Hematopoietic multipotent progenitor cell treated with erythropoietin and hydrocortisone succinate and interleukin-3 and kit ligand, for 17 days (in vitro differentiated cells): ENCODE results near the gene SLX4IP.

ENCODE experiments used
- DNase-seq: peaks from one replicate; pipeline ENCODE4 v3.0.0-alpha.2; 2015; ENCODE audit warnings: low spot score

The SLX4IP gene

GRCh38 chr20:10648651-10649050 is 213.5 kb downstream of the SLX4IP start:
- no peak for DNase-seq

GRCh38 chr20:10649080-10649796 is 214.1 kb downstream of the SLX4IP start:
- DNase-seq = no peak

DNA sequence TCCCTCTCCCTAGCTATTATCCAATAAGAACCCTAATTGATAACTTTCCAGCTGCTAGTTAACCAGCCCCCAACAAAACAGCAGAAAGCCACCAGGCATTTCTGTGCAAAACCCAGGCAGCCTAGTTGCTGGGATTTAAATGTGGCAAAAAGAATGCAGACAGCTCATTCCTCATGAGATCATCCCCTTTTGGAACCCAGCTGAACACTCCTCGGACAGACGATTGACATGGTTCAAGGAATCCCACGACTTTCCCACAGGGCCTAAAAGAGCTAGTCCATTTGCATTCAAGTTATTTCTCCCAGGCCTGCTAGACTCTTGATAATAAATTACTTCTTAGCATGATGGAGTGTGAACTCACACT is 214.7 kb downstream of the SLX4IP start:
- no peak for DNase-seq

- DNase-seq = no peak
Observed at GRCh38 chr20:10651227-10651990, 216.3 kb downstream of the SLX4IP start.

DNA sequence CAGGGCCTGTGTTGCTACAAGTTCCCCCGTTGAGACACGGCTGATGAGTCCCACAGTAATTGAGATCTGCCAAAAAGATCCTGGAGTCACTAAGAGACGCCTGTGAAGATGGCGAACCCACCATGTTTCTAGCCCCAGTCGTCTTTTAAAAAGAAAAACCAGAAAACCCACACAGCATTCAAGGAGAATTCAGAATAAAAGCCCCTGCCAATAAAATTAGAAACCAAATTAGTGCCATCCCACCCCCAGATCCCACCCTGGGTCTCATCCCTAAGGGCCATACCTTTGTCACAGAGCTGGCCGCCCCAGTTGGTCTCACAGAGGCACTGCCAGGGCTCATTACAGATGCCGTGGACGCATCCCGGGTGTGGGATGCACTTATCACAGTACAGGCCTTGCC is 217.1 kb downstream of the SLX4IP start:
- DNase-seq = no peak

DNA sequence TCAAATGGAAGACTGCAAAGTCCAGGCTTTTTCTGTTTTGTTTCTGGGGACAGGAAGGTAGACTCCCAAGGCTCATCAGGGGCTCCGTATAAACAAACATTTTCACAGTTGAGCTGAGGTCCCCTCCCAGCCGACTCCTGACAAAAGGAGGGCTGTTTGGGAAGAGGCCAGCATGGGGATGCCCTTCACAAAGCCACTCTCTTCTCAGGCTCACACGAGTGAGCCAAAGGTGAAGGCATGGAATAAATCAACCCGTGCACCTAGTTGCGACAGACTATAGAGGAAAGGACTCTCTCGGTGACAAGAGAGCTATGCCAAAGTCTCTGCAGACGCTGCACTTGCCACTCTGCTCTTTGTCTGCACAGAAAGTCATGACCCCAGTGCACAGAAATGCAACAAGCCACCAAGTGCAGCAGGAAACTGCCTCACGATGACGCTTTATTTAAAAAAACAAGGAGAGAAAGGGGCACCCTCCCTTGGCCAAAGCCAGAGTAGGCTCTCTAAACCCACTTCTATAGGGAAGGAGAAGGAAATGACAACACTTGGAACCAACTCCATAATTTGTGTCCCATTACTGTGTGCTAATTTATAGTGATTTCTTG is 217.7 kb downstream of the SLX4IP start:
- DNase-seq = no peak

- DNase-seq = no peak
Observed at GRCh38 chr20:10653599-10654249, 218.6 kb downstream of the SLX4IP start.

DNA sequence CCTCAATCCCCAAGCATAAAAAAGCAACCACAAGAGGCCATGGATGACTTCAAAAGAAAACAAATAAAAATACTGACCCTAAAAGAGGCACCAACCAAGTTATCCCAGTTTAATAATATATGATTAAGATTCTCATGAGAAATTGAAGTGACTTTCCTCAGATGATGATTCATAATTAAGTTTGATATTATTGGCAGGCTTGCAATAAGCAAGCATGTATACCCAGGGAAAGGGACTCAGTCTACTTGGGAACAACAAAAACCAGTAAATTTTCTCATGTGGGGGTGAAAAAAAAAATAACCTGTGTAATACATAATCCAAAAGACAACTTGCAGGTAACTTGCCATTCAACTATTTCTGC is 219.1 kb downstream of the SLX4IP start:
- no peak for DNase-seq

GRCh38 chr20:10654630-10655029 is 219.5 kb downstream of the SLX4IP start:
- no peak for DNase-seq

GRCh38 chr20:10655720-10656669 is 220.9 kb downstream of the SLX4IP start:
- DNase-seq = no peak

- no peak for DNase-seq
Observed at GRCh38 chr20:10657453-10657852, 222.3 kb downstream of the SLX4IP start.

DNA sequence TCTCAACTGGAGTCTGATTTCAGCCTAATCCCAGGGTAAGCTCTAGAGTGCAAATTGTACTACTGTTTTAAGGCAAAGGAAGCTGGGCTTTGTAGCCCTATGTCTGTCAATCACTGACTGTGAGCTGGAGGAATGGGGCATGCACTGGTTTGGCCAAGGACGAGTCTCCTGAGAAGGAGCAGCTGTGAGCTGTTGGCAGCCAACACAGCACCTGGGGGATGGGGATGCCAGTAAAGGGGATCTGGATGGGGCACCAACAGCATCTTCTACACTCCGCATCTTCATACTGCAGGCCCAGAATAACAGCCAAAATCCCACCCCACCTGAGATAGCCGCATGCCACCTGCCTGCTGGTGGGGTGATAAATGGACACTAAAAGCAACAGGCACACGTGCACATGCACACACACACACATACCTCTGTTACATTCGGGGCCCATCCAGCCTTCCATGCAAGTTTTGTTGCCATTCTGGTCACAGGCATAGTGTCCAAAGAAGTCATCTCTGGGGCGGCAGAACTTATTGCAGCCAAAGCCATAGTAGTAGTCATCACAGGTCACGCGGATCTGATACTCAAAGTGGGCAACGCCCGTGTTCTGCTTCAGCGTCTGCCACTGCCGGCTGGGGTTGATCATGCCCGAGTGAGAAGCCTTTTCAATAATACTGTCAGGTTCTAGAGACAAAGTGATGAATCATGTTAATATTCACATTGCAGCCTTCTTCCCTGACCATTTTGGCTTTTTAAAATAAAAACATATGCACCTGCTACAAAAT is 223.1 kb downstream of the SLX4IP start:
- no peak for DNase-seq

DNA sequence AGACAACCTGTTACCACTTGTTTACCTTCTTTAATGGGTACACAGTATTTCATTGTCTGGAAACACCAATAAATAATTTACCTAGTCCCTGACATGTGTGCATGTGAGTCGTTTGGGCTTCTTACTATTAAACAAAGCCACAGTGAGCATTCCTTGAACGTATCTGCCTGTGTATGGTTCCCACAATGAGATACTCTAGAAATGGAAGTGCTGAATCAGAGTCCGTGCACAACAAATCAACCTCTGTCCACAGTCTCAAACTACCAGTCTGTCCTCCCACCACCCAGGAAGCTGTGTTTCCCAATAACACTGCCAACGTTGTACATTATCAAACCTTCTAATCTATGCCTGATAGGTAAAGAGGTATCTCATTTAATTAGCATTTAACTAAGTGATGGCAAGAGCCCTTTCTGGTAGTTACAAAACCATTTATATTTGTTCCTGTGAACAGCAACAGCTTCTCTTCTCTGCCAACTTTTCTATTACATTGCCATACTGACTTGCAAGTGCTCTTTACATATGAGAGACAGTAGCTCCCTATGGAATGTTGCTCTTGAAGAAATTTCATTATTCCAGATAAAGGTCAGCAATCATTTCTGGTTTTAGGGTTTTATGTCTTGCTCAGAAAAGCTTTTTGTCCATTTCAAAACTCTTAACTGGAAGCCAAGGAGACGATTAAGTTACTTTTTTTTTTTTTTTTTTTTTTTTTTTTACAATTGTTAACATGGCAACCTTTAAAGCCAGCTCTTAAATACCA is 223.9 kb downstream of the SLX4IP start:
- DNase-seq = no peak

- DNase-seq = no peak
Observed at GRCh38 chr20:10659651-10660601, 224.8 kb downstream of the SLX4IP start.

DNA sequence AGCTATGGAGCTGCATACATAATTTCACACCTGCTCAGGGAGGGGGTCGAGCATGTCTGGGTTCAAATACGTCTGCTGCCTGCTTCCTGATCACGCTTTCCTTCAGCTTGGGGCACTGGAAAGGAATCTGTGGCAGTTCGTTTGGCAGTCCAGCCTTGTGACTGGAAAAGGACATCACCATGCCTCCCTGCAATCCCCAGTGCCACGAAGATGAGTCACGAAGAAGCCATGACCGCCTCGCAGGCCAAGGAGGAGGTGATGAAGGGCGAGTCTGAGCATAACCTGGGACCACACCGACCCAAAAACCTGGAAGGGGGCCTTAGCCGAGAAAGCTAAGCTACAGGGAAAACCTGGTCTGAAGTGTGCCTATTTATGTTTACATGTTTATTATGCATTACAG is 225.6 kb downstream of the SLX4IP start:
- DNase-seq = no peak

DNA sequence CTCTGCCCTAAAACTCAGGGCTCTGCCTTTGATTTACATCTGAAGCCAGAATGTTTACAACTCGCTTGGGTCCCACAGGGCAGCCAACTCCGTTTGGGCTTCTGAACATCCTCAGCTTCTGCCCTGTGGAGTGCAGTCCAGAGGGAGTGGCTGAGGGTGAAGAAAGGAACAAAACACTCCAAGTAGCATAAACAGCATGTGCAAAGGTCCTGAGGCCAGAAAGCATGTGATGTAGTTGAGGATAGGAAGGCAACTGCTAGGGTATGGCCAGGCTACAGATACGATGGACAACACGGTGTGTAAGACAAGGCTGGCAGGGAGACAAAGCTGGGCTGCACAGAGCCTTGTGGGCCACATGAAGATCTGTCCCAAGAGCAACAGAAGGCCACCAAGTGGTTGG is 226.2 kb downstream of the SLX4IP start:
- no peak for DNase-seq

DNA sequence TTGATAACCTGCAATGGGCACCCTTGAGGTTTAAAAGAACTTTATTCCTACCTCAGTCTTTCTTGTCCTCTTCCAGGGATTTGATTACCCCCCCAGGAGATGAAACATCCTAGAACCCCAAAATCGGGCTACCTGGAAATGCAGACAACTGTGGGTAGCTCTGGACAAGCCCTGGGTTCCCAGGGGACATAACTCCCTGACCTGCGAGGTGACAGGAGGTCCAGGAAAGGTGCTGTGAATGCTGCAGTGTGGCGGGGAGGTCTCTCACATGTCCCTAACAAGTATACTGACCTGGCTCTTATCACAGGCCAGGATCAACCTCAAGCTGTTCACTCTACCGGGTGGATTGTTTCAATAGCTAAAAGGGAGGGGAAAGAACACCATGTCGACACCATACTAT is 227.0 kb downstream of the SLX4IP start:
- no peak for DNase-seq

DNA sequence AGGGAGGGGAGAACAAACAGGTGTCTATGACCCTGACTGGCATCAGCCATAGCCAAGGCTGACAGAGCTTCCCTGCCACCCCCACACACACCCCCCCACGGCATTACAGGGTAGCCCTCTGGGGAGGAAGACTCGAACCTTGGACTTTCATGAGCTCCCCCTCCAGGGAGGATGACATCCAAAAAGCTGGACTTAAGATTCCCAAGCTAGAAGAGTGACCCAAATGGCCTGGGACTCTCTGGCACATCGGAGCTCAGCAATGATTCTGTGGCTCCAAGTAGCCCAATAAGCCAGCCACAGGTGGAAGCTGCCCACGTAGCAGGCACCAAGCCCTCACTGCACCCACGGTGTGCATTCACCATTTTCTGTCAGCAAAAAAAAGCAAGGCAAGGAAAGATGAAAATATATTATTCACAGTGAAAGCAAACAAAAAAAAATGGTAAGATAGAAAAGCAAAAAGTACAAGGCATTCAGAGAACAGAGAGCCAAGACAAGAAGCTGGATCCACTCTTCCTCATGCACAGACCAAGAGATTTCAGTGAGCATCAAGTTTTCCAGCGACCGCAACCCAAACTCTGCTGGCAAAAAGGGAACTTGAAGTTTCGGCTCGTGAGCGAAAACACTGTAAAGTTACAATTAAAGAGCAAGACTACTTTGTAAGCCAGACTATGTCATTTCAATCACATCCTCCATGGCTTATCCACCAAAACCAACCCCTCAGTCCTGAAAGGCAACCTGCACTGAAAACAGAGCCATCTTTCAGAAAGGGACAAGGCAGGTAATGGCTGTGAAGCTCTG is 227.8 kb downstream of the SLX4IP start:
- no peak for DNase-seq
